ENCODE results near the gene SLC26A3.

GRCh38 chr7:107827501-107827900, 24.5 kb upstream of the SLC26A3 start:
- TF ChIP-seq EP300 (IDR thresholded peaks at IDR 0.05; ENCODE audit: borderline replicate concordance), result no peak
- no peak for TF ChIP-seq CREB1 (IDR thresholded peaks at IDR 0.05; ENCODE audit: low read depth)
